ENCODE measurements around the gene CDK14. TPM values are rescaled to one million over a fixed set of nuclear protein-coding genes. Genes with fewer than 3 reads are reported as not detected.

Gene CDK14
- total and polyA plus RNA-seq, 2 donors (not counting 1 experiment from before 2014, with no cell fraction given): 42.1 to 167 TPM

DNA sequence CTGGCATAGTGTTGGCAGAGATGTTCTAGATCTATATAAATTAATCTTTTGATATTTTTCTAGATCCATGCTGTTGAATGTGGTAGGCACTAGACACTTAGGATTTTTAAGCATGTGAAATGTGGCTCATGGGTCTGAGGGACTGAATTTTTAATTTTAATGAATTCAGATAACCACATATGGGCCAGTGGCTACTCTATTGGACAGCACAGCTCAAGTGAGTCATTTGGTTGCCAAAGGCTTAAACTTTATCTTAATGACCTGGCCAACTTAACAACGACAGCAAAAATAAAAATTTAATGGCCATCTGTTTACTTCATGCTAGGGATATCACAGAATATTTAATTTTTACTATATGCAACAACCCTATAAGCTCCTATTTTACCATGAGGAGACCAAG lies 61.4 kb downstream of the CDK14 start:
- no peak overlapping the region for H3K4me3 Mint-ChIP-seq
- Histone ChIP-seq H3K9ac (ENCODE audit: low read length) (no peak overlapping the region), H3K27me3 (replicated peaks in 1 of 4; ENCODE audit: control extremely low read depth in 1 of 4, control insufficient read depth in 3 of 4, insufficient read depth in 4 of 4, low read length in 3 of 4) (no peaks in the 10 kb centered on the region), H3K27ac (ENCODE audit: low read length in 2 of 2) (no peak overlapping the region), H3K79me2 (ENCODE audit: control insufficient read depth, insufficient read depth, low read length) (peaks cover 61% of the 10 kb centered on the region), H3K4me3 (ENCODE audit: control extremely low read depth in 1 of 5, extremely low read depth in 1 of 5, insufficient read depth in 1 of 5, low read depth in 2 of 5, low read length in 4 of 5) (no peak overlapping the region), H3K4me1 (ENCODE audit: control insufficient read depth in 2 of 2, insufficient read depth in 2 of 2, low read length in 2 of 2) (peaks cover 34 to 41% of the 10 kb centered on the region in 2 donors), H3K4me2 (replicated peaks; ENCODE audit: low read depth, low read length, poor library complexity, severe bottlenecking) (no peak overlapping the region), H2AFZ (ENCODE audit: insufficient read depth, low read depth, low read length, poor library complexity, severe bottlenecking) (no peak overlapping the region), H4K20me1 (ENCODE audit: control insufficient read depth, insufficient read depth, low read length, poor library complexity, severe bottlenecking) (peaks cover 5% of the 10 kb centered on the region), H3K36me3 (replicated peaks in 1 of 2; ENCODE audit: control extremely low read depth in 1 of 2, control insufficient read depth in 1 of 2, extremely low read depth in 1 of 2, insufficient read depth in 2 of 2, low read length in 1 of 2) (no peaks in the 10 kb centered on the region), H3K9me3 (ENCODE audit: control extremely low read depth in 1 of 3, control insufficient read depth in 2 of 3, insufficient read depth in 1 of 3, low read length in 2 of 3) (peaks cover 0 to 2% (median 0%) of the 10 kb centered on the region in 3 donors)
- H3K4me1 Mint-ChIP-seq: peaks cover 57% of the 10 kb centered on the region
- intact Hi-C loops (cut with micrococcal nuclease): no loop called here
- H3K27me3 Mint-ChIP-seq: no peaks in the 10 kb centered on the region
- ChIA-PET CTCF (no interaction called here), POLR2A (no interaction called here)
- no CpG with 5 or more reads among the region's 1 CpG for WGBS (ENCODE audit: insufficient coverage)
- H3K9me3 Mint-ChIP-seq (ENCODE audit: insufficient read depth): no peaks in the 10 kb centered on the region
- ATAC-seq (ENCODE audit: low read depth): no peak
- H3K27ac Mint-ChIP-seq: no peak overlapping the region
- TF ChIP-seq, protein P1, sequence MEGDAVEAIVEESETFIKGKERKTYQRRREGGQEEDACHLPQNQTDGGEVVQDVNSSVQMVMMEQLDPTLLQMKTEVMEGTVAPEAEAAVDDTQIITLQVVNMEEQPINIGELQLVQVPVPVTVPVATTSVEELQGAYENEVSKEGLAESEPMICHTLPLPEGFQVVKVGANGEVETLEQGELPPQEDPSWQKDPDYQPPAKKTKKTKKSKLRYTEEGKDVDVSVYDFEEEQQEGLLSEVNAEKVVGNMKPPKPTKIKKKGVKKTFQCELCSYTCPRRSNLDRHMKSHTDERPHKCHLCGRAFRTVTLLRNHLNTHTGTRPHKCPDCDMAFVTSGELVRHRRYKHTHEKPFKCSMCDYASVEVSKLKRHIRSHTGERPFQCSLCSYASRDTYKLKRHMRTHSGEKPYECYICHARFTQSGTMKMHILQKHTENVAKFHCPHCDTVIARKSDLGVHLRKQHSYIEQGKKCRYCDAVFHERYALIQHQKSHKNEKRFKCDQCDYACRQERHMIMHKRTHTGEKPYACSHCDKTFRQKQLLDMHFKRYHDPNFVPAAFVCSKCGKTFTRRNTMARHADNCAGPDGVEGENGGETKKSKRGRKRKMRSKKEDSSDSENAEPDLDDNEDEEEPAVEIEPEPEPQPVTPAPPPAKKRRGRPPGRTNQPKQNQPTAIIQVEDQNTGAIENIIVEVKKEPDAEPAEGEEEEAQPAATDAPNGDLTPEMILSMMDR (IDR thresholded peaks at IDR 0.05): no peak
- TF ChIP-seq EZH2 (IDR thresholded peaks at IDR 0.05; ENCODE audit: borderline replicate concordance, insufficient read depth, low read depth, low read length, poor library complexity, severe bottlenecking): no peak
- no peak for DNase-seq

DNA sequence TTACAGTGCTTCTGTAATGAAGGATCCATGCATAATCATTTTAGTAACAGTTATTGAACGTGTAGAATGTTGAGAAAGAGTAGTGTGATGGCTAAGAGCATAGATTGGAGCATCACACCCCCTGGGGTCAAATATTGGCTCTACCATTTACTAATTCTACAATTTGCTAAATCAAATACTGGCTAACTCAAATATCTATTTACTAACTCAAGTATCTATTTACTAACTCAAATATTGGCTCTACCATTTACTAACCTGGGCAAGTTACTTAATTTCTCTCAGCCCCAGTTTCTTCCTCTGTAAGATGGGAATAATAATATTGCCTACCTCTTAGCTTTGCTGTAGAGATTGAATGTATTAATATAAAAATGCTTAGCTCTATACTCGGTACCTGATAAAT lies 64.0 kb downstream of the CDK14 start:
- DNase-seq (no peak), ATAC-seq (ENCODE audit: low read depth) (no peak)
- H3K27ac ChIP-seq (ENCODE audit: low read length in 2 of 2): no peak overlapping the region
- TF ChIP-seq EZH2 (IDR thresholded peaks at IDR 0.05; ENCODE audit: borderline replicate concordance, insufficient read depth, low read depth, low read length, poor library complexity, severe bottlenecking): no peak
- TF ChIP-seq, protein P1 (IDR thresholded peaks at IDR 0.05): no peak
- peaks cover 60% of the 10 kb centered on the region for H3K79me2 ChIP-seq (ENCODE audit: control insufficient read depth, insufficient read depth, low read length)
- intact Hi-C loops (cut with micrococcal nuclease): loop anchor here (5.0 kb wide), 1 partner anchor 42 kb away; no protein-coding TSS in a partner anchor
- no peaks in the 10 kb centered on the region for H3K27me3 Mint-ChIP-seq
- H3K4me2 ChIP-seq (replicated peaks; ENCODE audit: low read depth, low read length, poor library complexity, severe bottlenecking): no peak overlapping the region
- ChIA-PET CTCF (interaction anchor here (0.6 kb wide), 1 partner anchor 122 kb away, joined by 3 read pairs; no protein-coding TSS in a partner anchor), POLR2A (no interaction called here)
- no peaks in the 10 kb centered on the region for H3K36me3 ChIP-seq (replicated peaks in 1 of 2; ENCODE audit: control extremely low read depth in 1 of 2, control insufficient read depth in 1 of 2, extremely low read depth in 1 of 2, insufficient read depth in 2 of 2, low read length in 1 of 2)
- H3K4me3 ChIP-seq (ENCODE audit: control extremely low read depth in 1 of 5, extremely low read depth in 1 of 5, insufficient read depth in 1 of 5, low read depth in 2 of 5, low read length in 4 of 5): no peak overlapping the region
- peaks cover 5% of the 10 kb centered on the region for H4K20me1 ChIP-seq (ENCODE audit: control insufficient read depth, insufficient read depth, low read length, poor library complexity, severe bottlenecking)
- H3K27me3 ChIP-seq (replicated peaks in 1 of 4; ENCODE audit: control extremely low read depth in 1 of 4, control insufficient read depth in 3 of 4, insufficient read depth in 4 of 4, low read length in 3 of 4): no peaks in the 10 kb centered on the region
- no CpG with 5 or more reads among the region's 2 CpGs for WGBS (ENCODE audit: insufficient coverage)
- no peak overlapping the region for H3K4me3 Mint-ChIP-seq
- H3K4me1 Mint-ChIP-seq: peaks cover 49% of the 10 kb centered on the region
- H3K9ac ChIP-seq (ENCODE audit: low read length): no peak overlapping the region
- no peak overlapping the region for H2AFZ ChIP-seq (ENCODE audit: insufficient read depth, low read depth, low read length, poor library complexity, severe bottlenecking)
- H3K4me1 ChIP-seq (ENCODE audit: control insufficient read depth in 2 of 2, insufficient read depth in 2 of 2, low read length in 2 of 2): peaks cover 34 to 39% of the 10 kb centered on the region in 2 donors
- no peak overlapping the region for H3K27ac Mint-ChIP-seq
- no peaks in the 10 kb centered on the region for H3K9me3 Mint-ChIP-seq (ENCODE audit: insufficient read depth)
- peaks cover 0 to 2% (median 0%) of the 10 kb centered on the region in 3 donors for H3K9me3 ChIP-seq (ENCODE audit: control extremely low read depth in 1 of 3, control insufficient read depth in 2 of 3, insufficient read depth in 1 of 3, low read length in 2 of 3)
